ENCODE results near the gene NR3C1.
"Not testable (repeated sequence)": the region's sequence is repeated elsewhere in the genome, so short reads cannot be mapped to it uniquely, and the experiment has no call there.

NR3C1 gene

DNA sequence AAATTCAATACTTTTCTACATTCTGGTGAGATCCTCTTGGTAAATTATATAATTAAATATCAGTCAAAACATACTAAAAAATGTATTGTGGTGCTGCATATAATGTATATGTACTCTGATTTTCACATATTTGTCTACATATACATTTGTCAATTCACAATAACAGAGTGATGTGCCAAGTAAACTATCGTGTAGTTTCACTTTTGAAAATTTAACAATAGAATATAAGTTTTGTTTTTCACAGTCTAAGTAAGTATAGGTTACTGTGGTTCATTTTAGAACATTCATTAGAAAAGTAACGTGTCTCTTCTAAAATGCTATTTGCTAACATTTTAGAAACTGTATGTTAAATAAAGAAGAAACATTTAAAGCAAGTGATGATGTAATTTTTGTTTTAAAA, 73.6 kb downstream of the NR3C1 start:
- no peak for DNase-seq

GRCh38 chr5:143328589-143329220, 74.8 kb downstream of the NR3C1 start:
- DNase-seq: no peak

GRCh38 chr5:143325086-143325485, 78.4 kb downstream of the NR3C1 start:
- DNase-seq: not testable (repeated sequence)

GRCh38 chr5:143322931-143323630, 80.4 kb downstream of the NR3C1 start:
- not testable (repeated sequence) for DNase-seq

DNA sequence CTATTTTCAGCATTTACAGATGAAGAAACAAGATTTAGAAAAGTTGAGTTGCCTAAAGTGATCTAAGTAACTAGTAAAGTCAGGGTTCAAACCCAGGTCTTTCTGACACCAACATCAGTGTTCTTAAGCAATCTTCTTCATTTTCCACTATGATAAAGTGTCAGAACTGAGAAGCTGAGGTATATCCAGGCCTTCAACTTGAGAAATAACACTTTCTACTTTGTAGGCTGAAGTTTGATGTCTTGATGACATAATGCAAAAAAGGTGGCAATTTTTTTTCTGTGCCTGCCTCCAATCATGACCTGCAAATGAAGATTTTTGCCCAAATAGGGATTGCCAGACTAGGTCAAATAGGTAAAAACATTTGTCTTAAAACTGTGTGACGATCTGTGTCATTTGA, 81.3 kb downstream of the NR3C1 start:
- DNase-seq: no peak

GRCh38 chr5:143319437-143320227, 83.9 kb downstream of the NR3C1 start:
- DNase-seq: no peak

- DNase-seq: no peak
Measured at GRCh38 chr5:143318833-143319232, 84.7 kb downstream of the NR3C1 start.

GRCh38 chr5:143318270-143318669, 85.2 kb downstream of the NR3C1 start:
- DNase-seq: no peak

DNA sequence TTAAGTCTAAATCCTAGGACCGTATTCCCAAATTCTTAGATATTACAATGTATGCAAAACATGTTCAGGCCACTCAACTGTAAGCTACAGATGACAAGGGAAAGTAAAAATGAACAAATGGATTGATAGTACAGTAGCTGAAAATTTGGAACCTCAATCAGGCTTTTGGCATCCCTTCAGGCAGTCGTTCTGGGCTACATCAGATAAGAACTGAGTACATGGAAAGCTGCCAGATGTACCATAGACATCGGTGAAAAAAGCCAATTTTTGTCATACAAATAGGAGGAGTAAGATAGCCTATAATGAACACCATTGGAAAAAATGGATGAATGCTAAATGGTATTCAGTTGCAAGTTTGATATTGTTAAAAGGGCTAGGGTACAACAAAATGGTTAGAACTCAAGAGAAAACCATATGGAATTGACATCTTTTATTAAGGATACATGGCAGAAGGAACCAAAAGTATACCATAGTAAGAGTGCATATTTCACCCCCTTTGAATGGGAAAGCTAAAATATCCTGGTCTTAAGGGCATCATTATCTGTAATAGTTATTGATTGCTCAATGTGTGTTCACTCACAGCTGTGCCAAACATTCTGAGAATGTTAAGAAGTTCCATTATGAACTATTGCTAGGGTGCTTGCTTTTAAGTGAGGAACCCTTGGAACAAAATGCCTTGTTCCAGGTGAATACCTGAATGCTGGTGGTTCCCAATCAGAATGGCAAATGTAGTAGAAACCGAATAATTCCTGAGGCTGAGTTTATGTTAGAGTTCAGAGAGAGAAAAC, 86.4 kb downstream of the NR3C1 start:
- DNase-seq: no peak

GRCh38 chr5:143316337-143316736, 87.1 kb downstream of the NR3C1 start:
- DNase-seq: no peak

- no peak for DNase-seq
Measured at GRCh38 chr5:143315929-143316328, 87.6 kb downstream of the NR3C1 start.

GRCh38 chr5:143315214-143315613, 88.3 kb downstream of the NR3C1 start:
- no peak for DNase-seq

DNA sequence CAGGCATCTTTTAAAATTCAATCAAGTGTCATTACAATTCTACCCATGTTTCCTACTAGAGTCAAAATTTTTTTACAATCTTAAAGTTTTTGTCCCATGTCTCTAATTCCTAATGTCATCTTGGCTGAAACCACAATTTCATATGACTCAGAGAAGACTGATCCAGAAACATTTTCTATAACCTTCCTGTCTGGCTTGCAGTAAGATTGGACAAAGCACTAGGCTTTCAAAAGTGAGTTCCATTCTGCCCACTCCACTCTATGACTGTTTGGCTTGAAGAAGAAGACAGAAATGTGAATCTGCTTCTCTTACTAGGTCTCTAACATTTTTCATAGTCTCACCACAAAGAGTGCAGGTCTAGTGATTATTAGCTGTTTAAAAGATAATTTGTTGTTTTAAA, 88.8 kb downstream of the NR3C1 start:
- DNase-seq: no peak

- no peak for DNase-seq
Measured at GRCh38 chr5:143314099-143314498, 89.4 kb downstream of the NR3C1 start.

GRCh38 chr5:143313298-143313852, 90.1 kb downstream of the NR3C1 start:
- DNase-seq: no peak

DNA sequence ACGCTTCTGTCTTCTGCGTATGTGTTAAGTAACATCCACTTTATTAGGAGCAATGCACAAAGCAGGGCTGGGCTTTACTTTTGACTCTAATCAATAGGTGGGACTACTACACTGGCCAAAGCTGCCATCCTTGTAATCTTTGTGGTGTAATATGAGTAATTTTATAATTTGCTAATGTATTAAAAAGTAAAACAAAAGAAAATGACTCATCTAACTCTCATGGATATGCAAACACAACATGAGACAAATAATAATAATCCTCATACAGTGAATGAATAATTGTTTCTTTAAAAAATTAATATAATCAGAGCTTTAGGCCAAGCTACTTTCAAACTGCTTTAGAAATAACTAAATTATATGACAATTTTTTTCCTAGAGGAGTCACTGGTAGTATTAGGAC, 90.7 kb downstream of the NR3C1 start:
- no peak for DNase-seq

GRCh38 chr5:143311955-143312354, 91.5 kb downstream of the NR3C1 start:
- no peak for DNase-seq

DNA sequence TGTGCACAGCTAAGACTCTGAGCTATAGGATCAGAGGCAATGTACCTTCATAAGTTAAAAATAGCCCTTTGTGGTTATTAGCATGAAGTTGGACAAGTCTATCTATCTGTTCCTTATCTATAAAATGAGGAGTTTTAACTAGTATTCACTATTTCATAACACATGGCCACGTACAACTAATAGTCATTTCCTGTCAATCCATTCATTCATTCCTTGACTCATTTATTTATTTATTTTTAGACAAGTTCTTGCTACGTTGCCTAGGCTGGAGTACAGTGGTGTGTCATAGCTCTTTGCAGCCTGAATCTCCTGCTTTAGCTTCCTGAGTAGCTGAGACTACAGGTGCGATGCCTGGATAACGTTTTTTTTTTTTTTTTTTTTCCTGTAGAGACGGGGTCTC, 92.1 kb downstream of the NR3C1 start:
- DNase-seq: no peak

GRCh38 chr5:143309661-143310431, 93.6 kb downstream of the NR3C1 start:
- peak; percentile 9 for DNase-seq

DNA sequence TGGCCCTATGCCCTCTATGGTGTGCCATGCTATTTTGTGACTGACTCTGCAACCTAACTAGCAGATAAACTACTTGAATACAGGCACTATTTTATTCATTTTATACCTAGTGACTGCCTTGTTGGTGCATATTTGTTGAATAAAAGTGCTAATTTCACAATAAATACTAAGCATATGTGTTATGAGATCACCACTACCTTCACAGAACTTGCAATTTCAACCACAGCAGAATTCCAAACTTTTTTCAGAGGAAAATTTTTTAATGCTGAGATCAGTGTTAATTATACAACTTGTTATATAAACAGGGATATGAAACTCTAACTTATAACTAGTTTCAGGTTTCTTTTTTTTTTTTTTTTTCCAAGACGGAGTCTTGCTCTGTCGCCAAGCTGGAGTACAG, 94.8 kb downstream of the NR3C1 start:
- DNase-seq: no peak

DNA sequence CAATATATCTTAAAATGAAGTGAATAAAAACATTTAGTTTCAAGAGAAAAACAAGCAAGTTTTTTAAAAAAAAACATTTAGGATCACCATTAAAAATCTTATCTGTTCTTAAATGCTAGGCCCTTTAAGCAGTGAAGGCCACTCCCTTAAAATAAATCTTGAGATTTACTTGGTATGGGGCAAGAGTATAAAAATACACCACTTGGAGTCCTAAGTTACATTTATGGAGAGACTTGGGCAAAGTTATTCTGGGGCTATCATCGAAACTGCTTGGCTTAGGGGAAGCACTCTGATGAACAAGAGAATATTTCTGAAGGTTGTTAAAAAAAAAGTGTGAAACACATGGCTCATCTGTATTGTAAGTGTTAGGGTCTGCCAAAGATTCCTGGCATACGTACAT, 97.4 kb downstream of the NR3C1 start:
- DNase-seq: no peak

DNA sequence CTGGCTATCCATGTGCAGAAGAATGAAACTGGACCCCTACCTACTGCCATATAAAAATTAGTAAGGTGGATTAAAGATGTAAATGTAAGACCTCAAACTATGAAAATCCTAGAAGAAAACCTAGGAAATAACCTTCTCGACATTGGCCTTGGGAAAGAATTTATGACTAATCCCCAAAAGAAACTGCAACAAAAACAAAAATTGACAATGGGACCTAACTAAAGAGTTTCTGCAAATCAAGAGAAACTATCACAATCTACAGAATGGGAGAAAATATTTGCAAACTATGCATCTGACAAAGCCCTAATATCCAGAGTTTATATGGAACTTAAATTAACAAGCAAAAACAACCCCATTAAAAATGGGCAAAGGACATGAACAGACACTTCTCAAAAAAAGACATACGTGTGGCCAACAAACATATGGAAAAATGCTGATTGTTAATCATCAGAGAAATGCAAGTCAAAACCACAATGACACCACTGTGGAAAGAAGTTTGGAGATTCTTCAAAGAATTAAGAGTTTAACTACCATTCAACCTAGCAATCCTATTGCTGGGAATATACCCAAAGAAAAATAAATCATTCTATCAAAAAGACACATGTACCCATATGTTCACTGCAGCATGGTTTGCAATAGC, 98.5 kb downstream of the NR3C1 start:
- no peak for DNase-seq

Measured in GF-D8 (cell line).